Prostate gland (tissue), 2 donors: ENCODE data around the gene TSPYL1. TPM values are rescaled to one million over a fixed set of nuclear protein-coding genes. Genes with fewer than 3 reads are reported as not detected.

Source experiments
- DNase-seq: peaks from one replicate; pipeline ENCODE4 v3.0.0-alpha.2; 2019; ENCODE audit warnings: low spot score
- H3K27ac ChIP-seq, 2 donors: fragments of 200-600 bp; sonication (generic); 2 replicates each; pipeline ENCODE4 v1.5.1; 2017 to 2019
- H3K27me3 ChIP-seq: fragments of 200-600 bp; sonication (generic); replicated peaks from 2 replicates; pipeline ENCODE4 v1.5.1; 2019; ENCODE audit not compliant: insufficient read depth
- H3K36me3 ChIP-seq, 2 donors: fragments of 200-600 bp; sonication (generic); 1 replicate in 1 of 2; 2 replicates in 1 of 2; pipeline versions ENCODE4 v1.5.1 to v1.8.1; 2017 to 2019
- H3K4me1 ChIP-seq: fragments of 200-600 bp; sonication (generic); replicated peaks from 2 replicates; pipeline ENCODE4 v1.5.1; 2019
- H3K4me3 ChIP-seq, 2 donors: fragments of 200-600 bp; sonication (generic); 2 replicates each; pipeline ENCODE4 v1.5.1; 2017 to 2019
- H3K9me3 ChIP-seq: fragments of 200-600 bp; sonication (generic); 2 replicates; pipeline ENCODE4 v1.5.1; 2017
- POLR2A ChIP-seq: fragments of 450-650 bp; IDR thresholded peaks from one replicate; pipeline ENCODE4 v1.6.1; 2016; ENCODE audit warnings: antibody characterized with exemption, mild to moderate bottlenecking
- POLR2AphosphoS5 ChIP-seq: sonication (generic); formaldehyde crosslinking; IDR thresholded peaks from one replicate; pipeline ENCODE4 v1.6.1; 2017; ENCODE audit warnings: antibody characterized with exemption
- WGBS: methylation state at CpG from one replicate; pipeline ENCODE4 v1.1.5; 2018; 5-methylcytosine and 5-hydroxymethylcytosine counted together
- intact Hi-C: fragments of 100-400 bp; cut with DNase I; formaldehyde crosslinking; loops from one replicate; pipeline ENCODE4 v1.14.2; 2022
- total RNA-seq, 2 donors: library from RNA; depleted of rRNA; stranded (reverse); fragments of >200 nt; gene quantifications; one replicate each; pipeline ENCODE4 v1.1.0, GENCODE V29; 2016
- TF ChIP-seq, protein P1 (sequence below), 4 experiments: fragments of 200-600 bp in 2 of 4; fragments of 450-650 bp in 2 of 4; sonication (generic) in 2 of 4; IDR thresholded peaks; 1 replicate in 3 of 4; 2 replicates in 1 of 4; pipeline ENCODE4 v1.5.1; 2016 to 2019; ENCODE audit warnings: antibody characterized with exemption in 4 of 4, mild to moderate bottlenecking in 2 of 4, moderate library complexity in 2 of 4

The TSPYL1 gene
- total RNA-seq: 100 to 1,000 TPM; 112 to 159 TPM

DNA sequence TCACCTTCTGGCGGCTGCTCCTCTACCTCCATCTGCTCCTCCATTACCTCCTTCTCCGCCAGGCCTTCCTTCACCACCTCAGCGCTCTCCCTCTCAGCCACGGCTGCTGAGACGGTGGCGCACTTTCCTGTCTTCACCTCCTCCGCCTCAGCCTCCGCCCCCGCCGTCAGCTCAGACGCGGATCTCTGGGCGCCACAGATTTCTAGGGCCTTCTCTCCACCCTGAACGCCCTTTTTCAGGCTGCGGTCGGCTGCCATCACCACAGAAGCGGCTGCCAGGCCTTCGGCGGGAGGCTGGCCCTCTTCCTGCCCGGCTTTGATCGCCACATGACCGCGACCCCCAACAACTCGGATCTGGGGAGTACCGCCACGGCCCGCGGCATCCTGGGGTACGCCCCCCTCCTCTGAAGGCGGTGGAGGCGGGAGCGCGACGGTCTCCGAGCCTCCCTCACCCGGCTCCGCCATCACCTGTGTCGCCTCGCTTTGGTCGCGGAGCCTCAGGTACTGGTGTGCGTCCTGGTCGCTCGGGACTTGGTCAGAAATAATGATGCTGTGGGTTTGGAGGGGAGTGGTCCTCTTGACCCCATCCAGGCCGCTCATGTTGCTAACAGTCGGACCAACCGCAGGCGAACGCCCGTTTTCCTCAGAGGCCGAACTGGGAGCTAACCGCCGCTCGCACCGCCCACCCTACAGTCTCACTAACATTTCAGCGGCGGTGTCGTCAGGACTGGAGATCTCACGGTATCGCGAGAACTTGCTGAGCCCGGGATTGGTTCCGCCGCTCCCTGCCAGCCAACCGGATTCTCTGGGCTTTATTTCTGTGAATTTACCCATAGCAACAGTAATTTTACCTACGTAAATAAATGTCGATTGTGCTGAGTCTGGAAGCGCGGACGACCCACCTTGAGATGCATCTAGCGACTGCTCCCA is at the start of gene TSPYL1:
TSPYL1 (minus strand) TSS at position 699 of the 929 bp plus-strand sequence; CDS start at position 599, 100 bp downstream.
- Histone ChIP-seq H3K27me3 (no peaks in the 10 kb centered on the region), H3K4me3 (peak within 1 kb of the TSS; percentile 82 to 91), H3K27ac (peak within 1 kb of the TSS; percentile 92 to 99), H3K9me3 (no peaks in the 10 kb centered on the region), H3K4me1 (peaks cover 7% of the 10 kb centered on the region), H3K36me3 (no peaks in the 10 kb centered on the region)
- intact Hi-C loops: loop anchor here (5.0 to 10.0 kb wide), 4 partner anchors 233 to 405 kb away; partner anchors contain the start of genes CALHM5, KPNA5 and RWDD1
- under 1% methylated on average over 67 of the region's 71 CpGs for WGBS
- TF ChIP-seq, protein P1, sequence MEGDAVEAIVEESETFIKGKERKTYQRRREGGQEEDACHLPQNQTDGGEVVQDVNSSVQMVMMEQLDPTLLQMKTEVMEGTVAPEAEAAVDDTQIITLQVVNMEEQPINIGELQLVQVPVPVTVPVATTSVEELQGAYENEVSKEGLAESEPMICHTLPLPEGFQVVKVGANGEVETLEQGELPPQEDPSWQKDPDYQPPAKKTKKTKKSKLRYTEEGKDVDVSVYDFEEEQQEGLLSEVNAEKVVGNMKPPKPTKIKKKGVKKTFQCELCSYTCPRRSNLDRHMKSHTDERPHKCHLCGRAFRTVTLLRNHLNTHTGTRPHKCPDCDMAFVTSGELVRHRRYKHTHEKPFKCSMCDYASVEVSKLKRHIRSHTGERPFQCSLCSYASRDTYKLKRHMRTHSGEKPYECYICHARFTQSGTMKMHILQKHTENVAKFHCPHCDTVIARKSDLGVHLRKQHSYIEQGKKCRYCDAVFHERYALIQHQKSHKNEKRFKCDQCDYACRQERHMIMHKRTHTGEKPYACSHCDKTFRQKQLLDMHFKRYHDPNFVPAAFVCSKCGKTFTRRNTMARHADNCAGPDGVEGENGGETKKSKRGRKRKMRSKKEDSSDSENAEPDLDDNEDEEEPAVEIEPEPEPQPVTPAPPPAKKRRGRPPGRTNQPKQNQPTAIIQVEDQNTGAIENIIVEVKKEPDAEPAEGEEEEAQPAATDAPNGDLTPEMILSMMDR (IDR thresholded peaks at IDR 0.05): no peak
- TF ChIP-seq POLR2A (peak; percentile 98), POLR2AphosphoS5 (peak; percentile 98)
- DNase-seq: peak; percentile 98

DNA sequence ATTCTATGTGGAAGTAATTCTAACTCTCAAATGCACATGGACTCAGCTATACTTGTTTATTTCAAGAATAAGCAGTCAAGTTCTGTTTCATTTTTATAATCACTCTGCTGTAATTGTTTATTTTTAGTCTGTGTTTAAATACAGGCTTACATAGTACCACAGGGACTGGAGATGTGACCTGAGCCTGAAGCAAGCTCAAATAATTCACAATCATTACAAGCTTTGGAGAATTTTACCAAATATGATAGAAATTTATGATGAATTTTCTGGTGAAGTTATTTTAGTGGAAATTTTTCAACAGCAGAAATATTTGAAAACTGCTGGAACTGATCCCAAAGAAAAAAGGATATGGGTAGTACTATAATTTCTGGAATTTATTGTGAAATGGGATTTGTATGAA is 49.4 kb upstream of the TSPYL1 start:
- intact Hi-C loops: no loop called here
- no peaks in the 10 kb centered on the region for H3K27me3 ChIP-seq
- TF ChIP-seq POLR2A: no peak
- TF ChIP-seq POLR2AphosphoS5: no peak
- TF ChIP-seq, protein P1 (IDR thresholded peaks at IDR 0.05): no peak
- DNase-seq: no peak
- no peaks in the 10 kb centered on the region for H3K9me3 ChIP-seq
- H3K27ac ChIP-seq: peak overlapping the region in 1 of 2 donors; percentile 24
- no peaks in the 10 kb centered on the region for H3K4me1 ChIP-seq
- H3K36me3 ChIP-seq: no peaks in the 10 kb centered on the region
- H3K4me3 ChIP-seq: no peak overlapping the region

DNA sequence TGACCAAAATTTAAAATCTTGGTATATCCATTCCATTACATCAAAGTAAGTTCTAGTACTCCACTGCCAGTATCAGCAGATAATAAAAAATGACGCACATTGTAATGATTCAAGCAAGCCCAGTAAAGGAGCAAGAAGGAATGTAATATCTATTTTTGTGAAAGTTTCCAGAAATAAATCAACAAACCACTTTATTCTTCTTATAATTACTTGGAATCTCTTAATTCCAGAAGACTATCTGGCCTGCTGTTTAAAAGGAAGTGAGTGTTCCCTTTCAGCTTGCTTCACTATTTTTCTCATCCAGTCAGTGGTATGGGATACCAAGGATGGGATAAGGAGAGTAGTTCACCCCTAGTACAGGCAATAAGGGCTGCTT is 48.8 kb upstream of the TSPYL1 start:
- H3K27ac ChIP-seq: peak overlapping the region; percentile 24 to 45
- no peak for DNase-seq
- no peaks in the 10 kb centered on the region for H3K36me3 ChIP-seq
- TF ChIP-seq POLR2AphosphoS5 (no peak), POLR2A (no peak)
- TF ChIP-seq, protein P1 (IDR thresholded peaks at IDR 0.05): no peak
- no peaks in the 10 kb centered on the region for H3K9me3 ChIP-seq
- intact Hi-C loops: no loop called here
- no peaks in the 10 kb centered on the region for H3K4me1 ChIP-seq
- no peaks in the 10 kb centered on the region for H3K27me3 ChIP-seq
- no peak overlapping the region for H3K4me3 ChIP-seq
- WGBS: 59% methylated on average over 1 of the region's 1 CpG

DNA sequence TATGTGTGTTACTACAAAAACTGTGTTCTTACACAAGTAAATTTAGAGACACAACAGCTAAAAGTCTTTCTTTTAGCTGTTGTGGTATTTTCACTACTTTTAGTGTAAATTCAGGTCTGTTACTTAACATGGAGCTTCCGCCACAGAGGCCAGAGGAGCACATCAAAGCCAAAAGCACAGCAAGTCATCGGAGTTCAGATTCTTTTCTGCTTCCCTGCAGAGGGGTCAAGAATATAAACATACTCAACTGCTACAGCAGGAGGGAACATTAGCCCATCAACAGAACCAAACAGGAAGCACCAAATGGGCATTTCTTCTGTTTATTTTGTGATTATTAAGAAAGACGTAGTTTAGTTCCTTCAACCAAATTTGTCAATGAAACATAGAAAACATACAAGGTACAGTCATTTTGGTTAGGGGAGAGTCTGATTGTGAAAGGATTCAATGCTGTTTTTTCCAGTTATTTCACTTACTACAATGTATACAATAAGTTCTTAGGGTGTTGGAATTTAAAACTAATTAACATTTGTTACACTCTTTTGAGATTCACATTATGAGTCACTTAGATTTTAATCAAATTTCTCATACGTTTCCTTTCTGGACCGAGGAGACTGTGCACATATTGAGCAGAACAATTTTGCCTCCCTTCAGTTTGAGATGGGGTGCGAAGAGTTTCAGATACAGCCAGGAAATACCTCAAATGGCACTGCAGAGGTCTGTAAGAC is 48.2 kb upstream of the TSPYL1 start:
- Histone ChIP-seq H3K4me1 (no peaks in the 10 kb centered on the region), H3K27me3 (no peaks in the 10 kb centered on the region), H3K4me3 (no peak overlapping the region), H3K9me3 (no peaks in the 10 kb centered on the region), H3K27ac (peak overlapping the region; percentile 24 to 45), H3K36me3 (no peaks in the 10 kb centered on the region)
- DNase-seq: no peak
- 70% methylated on average over 6 of the region's 6 CpGs for WGBS
- intact Hi-C loops: no loop called here
- TF ChIP-seq POLR2AphosphoS5: no peak
- no peak for TF ChIP-seq POLR2A
- TF ChIP-seq, protein P1 (IDR thresholded peaks at IDR 0.05): no peak
